ENCODE results near the gene ITGAL.

DNA sequence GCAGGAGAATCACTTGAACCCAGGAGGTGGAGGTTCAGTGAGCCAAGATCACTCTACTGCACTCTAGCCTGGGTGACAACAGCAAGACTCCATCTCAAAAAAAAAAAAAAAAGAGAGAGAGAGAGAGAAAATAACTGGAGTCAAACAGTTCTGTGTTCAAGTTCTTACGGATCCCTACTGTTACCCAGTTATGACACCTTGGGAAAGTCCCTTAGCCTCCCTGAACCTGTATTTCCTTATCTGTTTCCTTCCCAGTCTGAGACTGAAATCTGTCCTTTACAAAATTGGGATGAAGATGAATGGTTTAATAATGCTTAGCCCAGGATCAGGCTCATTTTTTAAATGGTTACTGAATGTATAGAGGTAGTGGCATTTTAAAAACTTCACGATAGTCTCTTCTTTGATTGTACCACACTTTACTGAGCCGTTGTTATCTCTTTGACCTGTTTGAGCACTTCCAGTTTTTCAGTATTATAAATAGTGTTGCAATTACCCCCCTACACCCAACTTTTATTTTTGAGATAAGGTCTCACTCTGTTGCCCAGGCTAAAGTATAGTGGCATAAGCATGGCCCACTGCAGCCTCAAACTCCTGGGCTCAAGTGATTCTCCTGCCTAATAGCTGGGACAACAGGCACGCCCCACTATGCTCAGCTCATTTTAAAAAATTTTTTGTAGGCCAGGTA lies 36.7 kb downstream of the ITGAL start:
- TF ChIP-seq, protein P1, sequence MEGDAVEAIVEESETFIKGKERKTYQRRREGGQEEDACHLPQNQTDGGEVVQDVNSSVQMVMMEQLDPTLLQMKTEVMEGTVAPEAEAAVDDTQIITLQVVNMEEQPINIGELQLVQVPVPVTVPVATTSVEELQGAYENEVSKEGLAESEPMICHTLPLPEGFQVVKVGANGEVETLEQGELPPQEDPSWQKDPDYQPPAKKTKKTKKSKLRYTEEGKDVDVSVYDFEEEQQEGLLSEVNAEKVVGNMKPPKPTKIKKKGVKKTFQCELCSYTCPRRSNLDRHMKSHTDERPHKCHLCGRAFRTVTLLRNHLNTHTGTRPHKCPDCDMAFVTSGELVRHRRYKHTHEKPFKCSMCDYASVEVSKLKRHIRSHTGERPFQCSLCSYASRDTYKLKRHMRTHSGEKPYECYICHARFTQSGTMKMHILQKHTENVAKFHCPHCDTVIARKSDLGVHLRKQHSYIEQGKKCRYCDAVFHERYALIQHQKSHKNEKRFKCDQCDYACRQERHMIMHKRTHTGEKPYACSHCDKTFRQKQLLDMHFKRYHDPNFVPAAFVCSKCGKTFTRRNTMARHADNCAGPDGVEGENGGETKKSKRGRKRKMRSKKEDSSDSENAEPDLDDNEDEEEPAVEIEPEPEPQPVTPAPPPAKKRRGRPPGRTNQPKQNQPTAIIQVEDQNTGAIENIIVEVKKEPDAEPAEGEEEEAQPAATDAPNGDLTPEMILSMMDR (IDR thresholded peaks at IDR 0.05; ENCODE audit: low read length), result no peak
- TF ChIP-seq EZH2 (IDR thresholded peaks at IDR 0.05; ENCODE audit: borderline replicate concordance, low read length), result no peak
